Activated CD8-positive, alpha-beta T cell treated with anti-CD3 and anti-CD28 coated beads for 36 hours (primary cell): ENCODE data around the gene QSER1. TPM values are rescaled to one million over a fixed set of nuclear protein-coding genes. Genes with fewer than 3 reads are reported as not detected.

Experiments
- ATAC-seq: fragments of 200-7000 bp; cut with Tn5 transposase; one replicate; pipeline ENCODE4 v1.10.0; 2021; ENCODE audit warnings: mild to moderate bottlenecking, moderate library complexity
- CTCF ChIA-PET: fragments of 350-600 bp; sonication (Branson Sonifier 250); formaldehyde crosslinking; loops from one replicate; lab custom pipeline; 2021; ENCODE audit warnings: antibody characterized with exemption; lab: Charles Lee
- POLR2A ChIA-PET: fragments of 350-600 bp; sonication (Branson Sonifier 250); formaldehyde crosslinking; loops from one replicate; lab custom pipeline; 2021; ENCODE audit warnings: antibody characterized with exemption; lab: Charles Lee
- DNase-seq: peaks from one replicate; pipeline ENCODE4 v3.0.0-alpha.2; 2020
- H3K27ac Mint-ChIP-seq: one replicate; pipeline ENCODE4 v1.8.0; 2021; ENCODE audit warnings: mild to moderate bottlenecking, mixed read lengths
- H3K27me3 Mint-ChIP-seq: one replicate; pipeline ENCODE4 v1.8.0; 2021; ENCODE audit warnings: mixed read lengths
- H3K36me3 Mint-ChIP-seq: one replicate; pipeline ENCODE4 v1.8.0; 2021; ENCODE audit warnings: low read depth, mixed read lengths
- H3K4me1 Mint-ChIP-seq: one replicate; pipeline ENCODE4 v1.8.0; 2021; ENCODE audit warnings: low read depth, mixed read lengths
- H3K4me3 Mint-ChIP-seq: one replicate; pipeline ENCODE4 v1.8.0; 2021; ENCODE audit warnings: mild to moderate bottlenecking, moderate library complexity, mixed read lengths
- H3K9me3 Mint-ChIP-seq: one replicate; pipeline ENCODE4 v1.8.0; 2021; ENCODE audit warnings: mixed read lengths
- CTCF ChIP-seq: fragments of 200-600 bp; IDR thresholded peaks from one replicate; pipeline ENCODE4 v1.8.0; 2022; ENCODE audit warnings: antibody characterized with exemption, mild to moderate bottlenecking
- intact Hi-C: fragments of 100-400 bp; cut with micrococcal nuclease; formaldehyde crosslinking; loops from one replicate; pipeline ENCODE4 v1.10.0; 2022
- total RNA-seq, 2 experiments: library from RNA; stranded (reverse); gene quantifications; one replicate each; pipeline ENCODE4 v1.2.3, GENCODE V29; 2021

The QSER1 gene
- total RNA-seq, 2 experiments from 2014 or later, result 10.5 to 11.2 TPM

- ChIA-PET CTCF (interaction anchor here (1.7 kb wide), 1 partner anchor 17 kb away, joined by 4 read pairs; no protein-coding TSS in a partner anchor), POLR2A (no interaction called here)
- ATAC-seq, result no peak
- Mint-ChIP-seq H3K36me3 (no peaks in the 10 kb centered on the region), H3K4me1 (peaks cover 10% of the 10 kb centered on the region), H3K4me3 (no peak overlapping the region), H3K27ac (no peak overlapping the region), H3K27me3 (peaks cover 2% of the 10 kb centered on the region), H3K9me3 (peaks cover 8% of the 10 kb centered on the region)
- intact Hi-C loops, result no loop called here
- TF ChIP-seq CTCF, result no peak
- no peak for DNase-seq
Observed at GRCh38 chr11:33000181-33000580, 107.6 kb downstream of the QSER1 start.

GRCh38 chr11:33001281-33001680 lies 108.7 kb downstream of the QSER1 start:
- no peak overlapping the region for H3K4me3 Mint-ChIP-seq
- DNase-seq (no peak), ATAC-seq (no peak)
- H3K36me3 Mint-ChIP-seq, result no peaks in the 10 kb centered on the region
- CTCF ChIA-PET, result no interaction called here
- peaks cover 2% of the 10 kb centered on the region for H3K27me3 Mint-ChIP-seq
- peaks cover 21% of the 10 kb centered on the region for H3K4me1 Mint-ChIP-seq
- intact Hi-C loops, result no loop called here
- no peak for TF ChIP-seq CTCF
- peaks cover 8% of the 10 kb centered on the region for H3K9me3 Mint-ChIP-seq
- POLR2A ChIA-PET, result no interaction called here
- no peak overlapping the region for H3K27ac Mint-ChIP-seq

GRCh38 chr11:33001751-33002542 lies 109.3 kb downstream of the QSER1 start:
- H3K36me3 Mint-ChIP-seq, result no peaks in the 10 kb centered on the region
- intact Hi-C loops, result no loop called here
- peaks cover 2% of the 10 kb centered on the region for H3K27me3 Mint-ChIP-seq
- no peak for ATAC-seq
- no peak for TF ChIP-seq CTCF
- peaks cover 8% of the 10 kb centered on the region for H3K9me3 Mint-ChIP-seq
- ChIA-PET CTCF (no interaction called here), POLR2A (no interaction called here)
- H3K27ac Mint-ChIP-seq, result no peak overlapping the region
- peaks cover 26% of the 10 kb centered on the region for H3K4me1 Mint-ChIP-seq
- no peak overlapping the region for H3K4me3 Mint-ChIP-seq
- no peak for DNase-seq

GRCh38 chr11:33005175-33005574 lies 112.6 kb downstream of the QSER1 start:
- no peaks in the 10 kb centered on the region for H3K9me3 Mint-ChIP-seq
- ATAC-seq, result peak; percentile 45
- no peak overlapping the region for H3K27ac Mint-ChIP-seq
- peaks cover 33% of the 10 kb centered on the region for H3K4me1 Mint-ChIP-seq
- peaks cover 2% of the 10 kb centered on the region for H3K27me3 Mint-ChIP-seq
- H3K4me3 Mint-ChIP-seq, result no peak overlapping the region
- CTCF ChIA-PET, result interaction anchor here (1.6 kb wide), 1 partner anchor 60 kb away, joined by 7 read pairs; no protein-coding TSS in a partner anchor
- POLR2A ChIA-PET, result no interaction called here
- intact Hi-C loops, result no loop called here
- peak; percentile 13 for DNase-seq
- TF ChIP-seq CTCF, result no peak
- no peaks in the 10 kb centered on the region for H3K36me3 Mint-ChIP-seq

- Mint-ChIP-seq H3K27ac (no peak overlapping the region), H3K9me3 (no peaks in the 10 kb centered on the region), H3K4me1 (peaks cover 38% of the 10 kb centered on the region), H3K36me3 (no peaks in the 10 kb centered on the region), H3K4me3 (no peak overlapping the region), H3K27me3 (peaks cover 2% of the 10 kb centered on the region)
- ATAC-seq, result no peak
- TF ChIP-seq CTCF, result no peak
- ChIA-PET POLR2A (interaction anchor here (0.7 to 1.0 kb wide), 2 partner anchors 33 to 716 kb away, joined by 3 read pairs; partner anchors contain the start of gene TCP11L1), CTCF (interaction anchor here (1.6 kb wide), 1 partner anchor 60 kb away, joined by 7 read pairs; no protein-coding TSS in a partner anchor)
- intact Hi-C loops, result no loop called here
- DNase-seq, result no peak
Observed at GRCh38 chr11:33006010-33006409, 113.4 kb downstream of the QSER1 start.
